Endometrium (tissue), 2 donors: ENCODE measurements around the gene CDS2.
A peak's percentile ranks its signal among the peaks of the same experiment; 100 is the strongest.
"Not testable (repeated sequence)": the region's sequence is repeated elsewhere in the genome, so short reads cannot be mapped to it uniquely, and the experiment has no call there.

Experiments used
- FAIRE-seq: peaks from 2 replicates; lab custom pipeline; 2012; peaks lifted over from hg19 to GRCh38; lab: Jason Lieb, UNC
- donor health status: control.
- donor health status: control.

CDS2 gene

DNA sequence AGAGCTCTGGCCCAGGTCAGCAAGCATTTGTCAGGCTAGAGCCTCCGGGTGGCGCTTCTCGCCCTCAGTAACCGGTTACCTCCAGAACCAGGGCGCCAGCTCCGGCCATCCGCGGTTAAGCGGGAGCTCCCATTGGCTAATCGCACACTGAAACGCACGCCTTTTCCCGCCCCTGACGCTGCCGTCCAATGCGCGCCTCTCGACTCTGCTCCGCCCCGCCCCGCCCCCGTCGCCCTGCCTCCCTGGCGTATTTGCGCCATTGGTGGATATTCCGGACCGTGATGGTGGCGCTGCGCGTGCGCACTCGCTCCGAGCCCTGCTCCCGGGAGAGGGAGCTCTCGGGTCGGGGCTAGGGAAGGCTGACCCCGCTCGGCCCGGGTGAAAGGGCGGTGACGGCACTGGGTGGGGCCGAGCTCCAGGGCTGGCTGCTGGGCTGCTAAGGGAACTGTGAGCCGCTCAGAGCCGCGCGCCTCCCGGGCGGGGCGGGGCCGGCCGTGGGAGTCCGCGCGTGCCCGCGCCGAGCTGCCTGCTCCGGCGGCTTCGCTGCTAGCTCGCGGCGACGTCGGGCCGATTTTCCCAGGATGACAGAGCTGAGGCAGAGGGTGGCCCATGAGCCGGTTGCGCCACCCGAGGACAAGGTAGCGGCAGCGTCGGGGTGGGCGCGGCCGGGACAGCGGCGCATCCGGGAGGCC is at the start of gene CDS2:
Gene CDS2, plus strand, starts transcription at position 497 of the 692 bp plus-strand sequence. Its CDS starts 85 bp downstream, at position 582.
- FAIRE-seq: peak; percentile 72

DNA sequence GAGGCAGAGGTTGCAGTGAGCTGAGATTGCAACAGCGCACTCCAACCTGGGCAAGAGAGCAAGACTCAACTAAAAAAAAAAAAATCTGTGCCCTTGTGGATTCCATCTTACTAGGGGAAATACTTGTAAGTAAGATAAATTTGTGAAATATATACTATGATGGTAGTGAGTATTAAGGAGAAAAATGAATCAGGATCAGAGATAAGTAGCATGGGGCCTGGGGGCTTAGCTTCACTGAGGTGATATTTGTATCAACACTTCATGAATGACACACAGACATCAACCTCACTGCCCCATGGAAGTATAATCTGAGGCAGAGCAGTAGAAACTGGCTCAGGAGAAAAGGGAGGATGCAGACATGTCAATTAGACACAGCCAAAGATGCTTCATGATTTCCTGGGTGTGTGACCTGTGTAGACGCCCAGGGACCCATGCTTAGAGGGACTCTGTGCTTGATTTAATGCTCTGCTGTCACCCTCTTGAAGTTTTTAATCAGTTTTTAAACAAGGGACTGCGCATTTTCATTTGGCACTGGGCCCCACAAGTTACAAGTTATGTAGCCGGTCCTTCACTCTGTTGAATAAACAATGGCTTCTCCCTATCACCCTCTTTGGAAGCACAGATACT is 48.9 kb upstream of the CDS2 start:
- FAIRE-seq: no peak

DNA sequence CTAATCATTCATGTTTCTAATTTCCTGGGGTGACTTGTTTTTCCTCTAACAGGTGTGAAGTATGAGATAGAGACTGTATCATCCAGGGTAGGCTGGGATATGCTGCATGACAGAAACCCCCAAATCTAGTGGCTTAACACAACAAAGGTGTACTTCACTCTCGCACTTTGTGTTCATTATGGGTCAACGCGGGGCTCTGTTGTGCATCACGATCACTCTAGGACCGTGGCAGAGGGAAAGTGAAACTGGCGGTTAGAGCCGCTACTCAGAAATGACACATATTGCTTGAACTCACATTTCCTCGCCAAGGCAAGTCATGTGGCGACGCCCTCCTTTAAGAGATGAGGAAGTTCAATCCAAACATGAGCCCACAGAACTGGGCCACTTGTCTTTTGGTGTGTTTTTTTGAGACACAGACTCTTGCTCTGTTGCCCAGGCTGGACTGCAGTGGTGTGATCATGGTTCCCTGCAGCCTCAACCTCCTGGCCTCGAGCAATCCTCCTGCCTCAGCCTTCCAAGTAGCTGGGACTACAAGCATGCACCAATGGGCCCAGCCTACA is 48.3 kb upstream of the CDS2 start:
- no peak for FAIRE-seq

DNA sequence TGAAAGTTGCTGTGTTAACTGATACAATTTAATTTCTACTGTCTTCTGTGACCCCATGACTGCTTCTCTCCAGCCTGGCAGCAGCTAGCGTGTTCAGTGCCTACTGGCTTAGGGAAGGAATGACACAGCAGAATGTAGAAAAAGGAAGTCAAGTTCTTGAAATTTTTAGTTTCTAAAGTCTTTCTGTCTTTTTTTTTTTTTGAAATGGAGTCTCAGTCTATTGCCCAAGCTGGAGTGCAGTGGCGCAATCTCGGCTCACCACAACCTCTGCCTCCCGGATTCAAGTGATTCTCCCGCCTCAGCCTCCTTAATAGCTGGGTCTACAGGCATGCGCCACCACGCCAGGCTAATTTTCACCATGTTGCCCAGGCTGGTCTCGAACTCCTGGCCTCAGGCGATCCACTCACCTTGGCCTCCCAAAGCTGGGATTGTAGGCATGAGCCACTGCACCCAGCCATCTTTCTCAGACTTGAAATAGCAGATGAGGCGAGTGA is 46.4 kb upstream of the CDS2 start:
- FAIRE-seq: no peak

DNA sequence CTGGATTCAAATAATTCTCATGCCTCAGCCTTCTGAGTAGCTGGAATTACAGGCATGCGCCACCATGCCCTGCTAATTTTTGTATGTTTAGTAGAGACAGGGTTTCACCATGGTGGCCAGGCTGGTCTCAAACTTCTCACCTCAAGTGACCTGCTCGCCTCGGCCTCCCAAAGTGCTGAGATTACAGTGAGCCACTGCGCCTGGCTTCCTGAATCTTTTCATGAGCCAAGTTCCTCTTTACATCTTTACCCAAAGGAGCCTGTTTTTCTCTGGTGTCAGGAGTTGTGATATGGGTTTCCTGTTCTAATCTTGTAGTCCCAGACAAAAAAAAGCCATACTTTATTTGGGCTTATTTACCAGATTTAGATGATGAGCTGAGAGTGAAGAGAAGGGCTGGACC is 41.4 kb upstream of the CDS2 start:
- FAIRE-seq: no peak

DNA sequence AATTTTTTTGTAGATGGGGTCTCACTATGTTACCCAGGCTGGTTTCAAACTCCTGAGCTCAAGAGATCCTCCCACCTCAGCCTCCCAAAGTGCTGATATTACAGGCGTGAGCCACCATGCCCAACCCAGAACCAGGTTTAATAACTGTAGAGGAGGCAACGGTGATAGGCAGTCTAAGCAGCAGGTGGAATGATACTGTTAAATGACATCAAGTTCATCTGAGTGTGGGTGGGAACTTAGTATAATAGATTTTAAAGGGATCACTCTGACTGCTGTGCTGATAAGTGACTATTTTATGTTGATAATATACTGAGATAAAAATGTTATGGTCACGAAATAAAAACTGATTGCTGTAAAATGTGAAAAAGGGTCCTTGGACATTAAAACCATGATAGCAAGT is 38.1 kb upstream of the CDS2 start:
- FAIRE-seq: no peak

DNA sequence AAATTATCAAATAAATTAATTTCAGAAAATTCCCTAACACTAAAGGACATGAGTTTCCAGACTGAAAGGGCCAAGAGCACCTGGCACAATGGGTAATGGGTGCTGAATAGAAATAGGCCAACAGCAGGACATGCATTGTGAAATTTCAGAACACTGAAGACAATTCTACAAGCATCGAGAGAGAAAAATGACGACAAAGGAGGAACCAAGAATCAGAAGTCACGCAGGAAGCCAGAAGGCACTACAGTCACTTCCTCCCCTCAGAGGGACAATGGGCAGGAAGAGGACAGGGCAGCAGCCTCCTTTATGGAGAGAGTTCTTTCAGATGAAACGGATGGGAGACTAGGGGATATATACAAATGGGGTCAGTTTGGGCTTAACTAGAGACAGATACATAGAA is 36.6 kb upstream of the CDS2 start:
- no peak for FAIRE-seq

DNA sequence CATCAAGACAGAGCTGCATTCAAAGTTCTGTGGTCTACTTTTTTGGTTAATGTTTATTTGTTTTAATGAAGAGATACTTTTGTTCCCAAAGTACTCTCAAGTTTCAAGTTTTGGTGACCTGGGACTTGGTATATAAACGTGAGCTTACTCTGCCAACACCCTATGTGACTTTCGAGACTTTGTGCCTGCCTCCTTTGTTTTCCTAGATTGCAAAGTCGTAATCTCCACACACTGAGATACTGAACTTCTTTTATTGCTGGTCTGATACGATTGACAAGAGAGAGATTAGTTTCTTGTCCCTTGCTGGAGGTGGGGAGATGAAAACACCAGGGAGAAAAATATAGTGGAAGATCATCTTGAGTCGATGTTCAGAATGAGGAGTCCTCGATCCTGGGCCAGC is 34.9 kb upstream of the CDS2 start:
- FAIRE-seq: no peak

DNA sequence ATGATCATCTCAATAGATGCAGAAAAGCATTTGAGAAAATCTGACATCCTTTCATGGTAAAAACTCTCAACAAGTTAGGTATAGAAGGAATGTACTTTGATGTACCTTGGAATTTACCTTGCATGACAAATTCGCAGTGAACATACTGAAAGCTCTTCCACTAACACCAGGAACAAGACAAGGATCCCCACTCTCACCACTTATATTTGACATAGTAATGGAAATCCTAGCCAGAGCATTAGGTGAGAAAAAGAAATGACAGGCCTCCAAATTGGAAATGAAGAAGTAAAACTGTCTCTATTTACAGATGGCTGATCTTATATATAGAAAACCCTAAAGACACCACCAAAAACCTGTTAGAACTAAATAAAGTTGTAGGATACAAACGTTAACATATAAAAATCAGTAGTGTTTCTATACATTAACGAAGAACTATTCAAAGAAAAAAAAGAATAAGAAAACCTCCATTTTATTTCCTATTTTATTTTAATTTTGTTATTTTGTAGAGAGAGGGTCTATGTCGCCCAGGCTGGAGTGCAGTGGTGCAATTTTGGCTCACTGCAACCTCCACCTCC is 34.0 kb upstream of the CDS2 start:
- no peak for FAIRE-seq

DNA sequence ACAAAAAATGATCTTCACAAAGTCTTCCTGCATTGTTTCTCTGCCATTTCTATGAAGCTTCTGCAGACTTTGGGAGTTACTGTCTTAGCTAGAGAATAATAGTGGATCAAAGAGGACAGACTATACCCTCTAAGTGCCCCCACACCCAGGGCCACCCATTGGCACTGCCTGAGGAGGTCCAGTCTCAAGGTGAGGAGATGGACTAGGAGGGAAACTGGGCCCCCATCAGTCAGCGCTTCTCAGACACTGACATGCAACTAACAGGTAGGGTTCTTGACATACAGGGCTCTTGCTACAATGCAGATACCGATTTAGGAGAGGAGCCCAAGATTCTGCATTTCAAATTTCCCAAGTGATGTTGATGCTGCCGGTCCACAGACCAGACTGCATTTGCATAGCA is 31.4 kb upstream of the CDS2 start:
- no peak for FAIRE-seq

DNA sequence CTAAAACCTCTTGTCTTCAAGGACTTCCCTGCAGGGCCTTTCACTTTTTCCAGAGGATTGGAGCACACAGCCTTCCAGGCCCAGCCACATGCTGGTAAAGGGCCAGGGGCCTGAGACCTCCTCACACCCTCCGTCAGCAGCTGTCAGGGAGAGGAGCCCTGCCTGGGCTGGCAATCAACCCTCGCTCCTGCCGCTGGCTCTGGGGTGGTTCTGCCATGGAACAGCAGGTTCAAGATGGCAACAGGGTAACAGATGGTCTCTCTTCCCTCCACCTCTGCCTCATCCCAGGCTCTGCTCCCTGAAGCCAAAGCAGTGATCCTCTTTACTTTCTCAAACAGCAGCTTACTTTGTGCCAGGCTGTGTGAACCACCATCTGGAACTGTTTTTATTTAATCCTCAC is 30.9 kb upstream of the CDS2 start:
- FAIRE-seq: no peak

DNA sequence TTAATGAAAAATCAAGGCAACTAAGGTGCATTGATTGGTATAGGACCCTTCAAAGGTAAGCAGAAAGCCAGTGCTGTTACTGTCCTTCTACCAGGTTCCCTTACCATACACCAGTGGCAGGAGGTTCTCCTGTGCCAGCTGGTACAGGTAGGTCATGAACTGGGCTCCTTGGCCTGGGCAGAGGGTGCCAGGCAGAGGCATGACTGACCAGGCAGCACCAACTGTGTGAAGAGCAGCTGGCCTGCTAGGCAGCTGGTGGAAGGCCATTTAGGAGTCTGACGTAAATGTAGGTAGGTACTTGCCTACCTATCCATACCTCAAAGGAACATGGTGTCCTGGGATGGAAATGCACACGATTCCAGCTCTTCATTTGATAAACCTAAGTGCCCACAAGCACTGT is 30.3 kb upstream of the CDS2 start:
- FAIRE-seq: no peak

DNA sequence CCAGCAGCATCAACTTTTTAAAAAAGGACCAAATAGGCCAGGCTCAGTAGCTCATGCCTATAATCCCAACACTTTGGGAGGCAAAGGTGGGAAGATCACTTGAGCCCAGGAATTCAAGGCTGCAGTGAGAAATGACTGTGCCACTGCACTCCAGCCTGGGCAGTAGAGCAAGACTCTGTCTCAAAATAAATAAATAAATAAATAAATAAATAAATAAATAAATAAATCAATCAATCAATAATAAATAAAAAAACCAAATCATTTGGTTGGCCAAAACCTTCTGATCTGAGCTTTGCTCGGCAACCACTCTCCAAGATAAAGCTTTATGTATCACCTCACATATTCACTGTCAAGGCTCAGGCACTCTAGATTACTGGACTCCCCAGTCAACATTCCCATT is 27.8 kb upstream of the CDS2 start:
- not testable (repeated sequence) for FAIRE-seq

DNA sequence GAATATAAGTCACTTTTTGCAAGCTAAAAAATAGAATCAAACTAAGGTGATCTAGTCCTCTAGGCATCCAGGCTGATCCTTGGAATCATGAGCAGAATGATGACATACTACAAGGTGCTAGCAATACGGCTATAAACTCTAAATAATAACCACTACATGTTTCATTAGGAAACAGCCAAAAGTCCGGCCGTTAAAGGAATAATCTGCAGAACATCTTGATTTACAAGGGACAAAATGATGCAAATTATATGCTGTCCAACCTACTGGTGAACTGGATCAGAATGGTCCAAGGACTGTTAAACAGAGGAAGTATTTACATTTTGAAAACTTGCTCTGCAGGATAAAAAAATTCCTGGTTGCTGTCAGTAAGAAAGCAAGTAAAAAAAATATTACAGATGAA is 26.9 kb upstream of the CDS2 start:
- not testable (repeated sequence) for FAIRE-seq

DNA sequence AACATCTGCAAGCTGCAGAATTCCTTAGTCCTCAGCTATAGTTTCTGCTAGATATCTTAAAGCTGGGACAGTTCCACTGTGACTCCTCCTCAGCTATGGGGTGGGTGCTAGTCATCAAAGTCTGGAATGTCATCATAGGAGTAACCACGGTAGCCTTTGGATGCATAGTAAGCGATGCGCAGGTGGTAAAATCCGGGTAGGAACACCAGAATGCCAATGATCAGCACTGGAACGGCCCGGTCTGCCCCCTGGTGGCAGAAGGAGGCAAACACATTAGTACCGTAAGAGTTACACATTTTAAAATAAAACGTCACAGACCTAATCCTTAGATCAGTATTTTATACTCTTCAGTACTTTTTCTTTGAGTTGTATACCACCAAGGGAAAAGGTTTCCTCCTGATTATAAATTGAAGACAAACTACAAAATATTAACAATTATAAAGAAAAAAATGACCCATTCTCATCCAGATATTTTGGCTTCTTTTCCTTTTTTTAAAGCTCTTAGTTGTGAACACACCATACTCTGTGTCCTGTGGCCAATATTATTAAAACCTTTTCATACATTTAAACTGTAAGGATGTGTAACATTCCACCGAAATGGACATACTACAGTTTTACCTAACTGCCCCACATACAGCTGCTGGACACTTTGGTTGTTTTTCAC is 26.0 kb upstream of the CDS2 start:
- FAIRE-seq: peak; percentile 15

DNA sequence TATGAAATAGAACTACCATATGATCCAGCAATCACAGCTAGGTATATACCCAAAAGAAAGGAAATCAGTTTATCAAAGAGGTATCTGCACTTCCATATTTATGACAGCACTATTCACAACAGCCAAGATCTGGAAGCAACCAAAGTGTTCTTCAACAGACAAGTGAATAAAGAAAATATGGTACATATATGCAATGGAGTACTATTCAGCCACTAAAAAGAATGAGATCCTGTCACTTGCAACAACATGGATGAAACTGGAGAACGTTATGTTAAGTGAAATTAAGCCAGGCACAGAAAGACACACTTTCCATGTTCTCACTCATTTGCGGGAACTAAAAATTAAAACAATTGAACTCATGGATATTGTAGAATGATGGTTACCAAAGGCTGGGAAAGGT is 22.3 kb upstream of the CDS2 start:
- no peak for FAIRE-seq

DNA sequence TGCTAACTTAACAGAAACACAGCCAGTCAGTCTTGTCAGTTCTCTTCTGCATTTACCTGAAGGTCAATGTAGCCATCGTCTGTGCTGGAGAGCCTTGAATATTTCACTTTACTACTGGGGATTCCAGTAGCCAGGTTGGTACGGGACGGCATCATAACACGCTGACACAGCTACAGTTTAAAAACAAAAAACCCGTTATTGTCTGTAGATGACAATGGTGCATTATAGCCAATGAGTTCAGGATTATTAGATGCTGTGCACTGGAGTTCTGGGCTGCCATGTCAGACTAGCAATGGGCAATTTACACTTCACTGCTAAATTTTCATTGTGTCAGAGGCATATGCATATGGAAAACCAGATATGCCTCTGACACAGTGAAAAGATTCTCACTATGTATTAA is 17.5 kb upstream of the CDS2 start:
- FAIRE-seq: no peak

DNA sequence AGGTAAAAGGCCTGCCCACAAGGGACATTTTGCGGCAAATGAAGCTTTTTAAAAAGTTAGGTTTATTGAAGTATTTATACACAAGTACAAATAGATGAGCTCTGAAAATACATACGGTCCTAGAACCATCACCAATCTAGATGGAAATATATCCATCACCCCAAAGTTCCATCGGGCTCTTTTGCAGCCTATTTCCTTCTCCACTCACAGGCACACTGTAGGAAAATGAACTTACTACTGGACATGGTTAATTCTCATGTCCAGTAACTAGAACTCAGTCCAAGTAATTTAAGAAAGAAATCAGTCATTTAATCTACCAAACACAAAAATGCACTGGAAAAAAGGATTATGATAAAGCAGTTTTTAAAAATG is 13.2 kb upstream of the CDS2 start:
- FAIRE-seq: no peak

DNA sequence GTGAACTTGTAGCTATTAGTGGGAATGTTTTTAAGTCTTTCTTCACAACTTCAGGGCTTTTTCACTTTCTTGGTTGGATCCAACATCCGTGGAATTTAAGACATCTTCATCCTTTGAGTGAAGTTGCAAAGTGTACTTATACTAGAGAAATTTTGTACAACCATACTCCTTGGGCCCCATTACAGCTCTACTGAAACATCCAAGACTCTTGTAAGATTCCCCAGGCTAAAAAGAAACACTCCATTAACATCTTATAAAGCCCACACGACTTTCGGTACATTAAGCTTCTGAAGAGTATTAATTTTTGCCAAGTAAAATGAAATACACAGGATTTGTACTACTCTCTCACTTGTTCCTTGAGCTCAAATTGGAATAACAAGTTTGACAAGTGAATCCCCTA is 12.4 kb upstream of the CDS2 start:
- no peak for FAIRE-seq

DNA sequence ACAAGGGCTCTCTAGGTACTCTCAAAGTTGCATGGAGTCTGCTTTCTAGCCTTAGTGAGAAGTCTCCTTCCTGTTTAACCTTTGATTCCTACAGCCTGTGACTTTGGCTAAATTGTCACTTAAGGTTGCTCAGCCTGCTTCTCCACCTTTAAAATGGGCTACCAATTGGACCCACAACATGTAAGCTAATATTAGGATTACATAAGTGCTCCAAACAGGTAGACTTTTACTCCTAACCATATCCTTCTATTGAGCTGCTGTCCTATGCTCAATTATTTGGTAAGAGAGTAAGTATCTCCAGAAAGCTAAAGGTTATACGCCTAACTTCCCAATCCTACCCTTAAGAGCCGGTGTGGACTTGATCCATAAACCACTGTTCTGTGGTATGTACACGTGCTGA is 9.9 kb upstream of the CDS2 start:
- FAIRE-seq: no peak

DNA sequence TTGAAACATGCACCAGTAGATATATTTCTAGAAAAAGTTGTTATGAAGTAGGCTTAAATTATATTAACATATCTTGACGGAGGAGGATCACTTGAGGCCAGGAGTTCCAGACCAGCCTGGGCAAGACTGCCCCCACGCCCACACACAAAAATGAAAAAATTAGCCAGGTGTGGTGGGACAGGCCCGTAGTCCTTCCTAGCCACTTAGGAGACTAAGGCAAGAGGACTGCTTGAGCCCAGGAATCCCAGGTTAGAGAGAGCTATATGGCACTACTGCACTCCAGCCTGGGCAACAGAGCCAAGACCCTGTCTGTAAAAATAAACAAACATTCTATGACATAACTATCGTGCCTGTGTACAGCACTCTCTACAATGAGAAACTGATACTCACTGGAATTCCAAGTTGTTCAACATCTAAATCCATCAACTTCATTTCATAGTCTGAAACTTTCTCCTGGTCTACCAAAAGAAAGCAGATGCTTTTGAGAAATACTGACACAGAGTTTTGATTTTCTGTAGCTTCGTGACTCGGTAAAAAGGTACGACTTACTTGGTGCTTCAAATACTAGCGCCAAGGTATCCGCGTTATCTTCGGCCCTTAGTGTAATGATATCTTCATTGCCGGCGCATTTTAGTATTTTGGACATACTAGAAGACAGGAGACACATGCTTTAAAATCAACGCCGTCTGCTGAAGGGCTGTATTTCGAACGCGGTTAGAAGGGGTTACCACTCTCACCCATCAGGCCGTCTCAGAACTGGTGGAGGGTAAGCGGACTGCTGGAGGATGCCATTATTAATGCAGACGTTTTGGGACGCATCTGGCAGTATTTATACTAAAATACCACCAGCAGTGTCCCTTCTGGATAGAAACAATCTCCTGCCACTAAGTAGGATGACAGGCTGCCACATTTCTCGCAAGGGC is 8.3 kb upstream of the CDS2 start:
- FAIRE-seq: no peak

DNA sequence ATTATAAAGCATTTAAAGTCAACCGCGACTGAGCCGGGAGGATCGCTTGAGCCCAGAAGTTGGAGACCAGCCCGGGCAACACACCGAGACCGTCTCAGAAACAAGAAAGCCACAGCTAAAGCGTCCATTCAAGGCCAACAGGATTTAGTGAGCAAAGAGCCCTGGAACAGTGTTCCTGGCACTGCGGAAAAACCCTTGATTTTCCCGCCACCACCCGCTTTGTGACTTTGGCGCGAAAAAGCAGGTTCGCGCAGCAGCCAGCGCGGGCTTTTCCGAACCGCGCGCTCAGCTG is 7.7 kb upstream of the CDS2 start:
- FAIRE-seq: no peak
